BLaER1 (cell line): ENCODE results near the gene HEPACAM.

Experiments used
- H3K27ac ChIP-seq: shearing (Covaris generic); formaldehyde crosslinking; 2 replicates; pipeline ENCODE4 v1.8.1; 2022
- H3K27me3 ChIP-seq: shearing (Covaris generic); formaldehyde crosslinking; 2 replicates; pipeline ENCODE4 v1.8.1; 2022
- H3K36me3 ChIP-seq: shearing (Covaris generic); formaldehyde crosslinking; 2 replicates; pipeline ENCODE4 v1.8.1; 2022
- H3K4me1 ChIP-seq: shearing (Covaris generic); formaldehyde crosslinking; 2 replicates; pipeline ENCODE4 v1.8.1; 2022
- H3K4me2 ChIP-seq: shearing (Covaris generic); formaldehyde crosslinking; 2 replicates; pipeline ENCODE4 v1.8.1; 2022
- H3K4me3 ChIP-seq: shearing (Covaris generic); formaldehyde crosslinking; 2 replicates; pipeline ENCODE4 v1.8.1; 2022
- H3K9ac ChIP-seq: shearing (Covaris generic); formaldehyde crosslinking; 2 replicates; pipeline ENCODE4 v1.8.1; 2022
- H3K9me3 ChIP-seq: shearing (Covaris generic); formaldehyde crosslinking; 2 replicates; pipeline ENCODE4 v1.8.1; 2022
- H4K20me1 ChIP-seq: shearing (Covaris generic); formaldehyde crosslinking; 2 replicates; pipeline ENCODE4 v1.8.1; 2022
- Cebpa-rat ChIP-seq: shearing (Covaris generic); IDR thresholded peaks from 2 replicates; pipeline ENCODE4 v1.8.1; 2022

The HEPACAM gene

DNA sequence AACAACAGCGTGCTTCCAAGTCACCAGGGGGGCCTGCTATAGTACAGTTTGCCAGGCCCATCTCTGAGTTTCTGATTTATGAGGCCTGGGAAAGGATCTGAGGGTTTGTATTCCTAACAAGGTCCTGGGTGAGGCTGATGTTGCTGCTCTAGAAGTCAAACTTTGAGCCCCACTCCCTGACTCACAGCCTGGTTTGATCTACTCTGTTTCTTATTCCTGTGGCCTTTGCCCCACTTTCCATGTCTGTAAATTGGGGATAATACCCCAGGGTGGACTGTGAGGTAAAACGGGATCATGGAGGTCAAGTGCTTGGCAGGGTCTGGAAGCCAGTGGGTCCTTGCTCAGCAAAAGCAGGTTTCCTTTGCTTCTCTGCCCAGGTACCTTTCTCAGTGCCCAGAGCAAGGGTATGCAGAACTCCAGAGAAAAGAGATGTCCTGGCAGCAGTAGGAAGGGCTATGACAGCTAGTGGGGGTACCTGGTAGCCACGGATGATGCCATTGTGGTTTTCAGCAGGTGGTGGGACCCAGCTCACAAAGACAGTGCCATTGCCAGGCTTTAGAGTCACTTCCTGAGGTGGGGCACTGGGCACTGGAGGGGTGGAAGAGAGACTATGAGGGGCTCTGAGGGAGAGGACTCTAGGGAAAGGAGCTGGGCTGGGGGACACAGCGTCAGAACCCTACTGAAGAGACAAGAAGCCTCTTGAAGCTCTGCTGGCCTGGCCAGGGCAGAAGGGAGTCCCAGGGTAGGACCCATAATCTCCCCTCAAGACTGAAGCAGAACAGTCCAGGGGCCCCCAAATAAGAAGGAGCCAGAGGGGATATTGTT lies 41.0 kb downstream of the HEPACAM start:
- no peaks in the 10 kb centered on the region for H4K20me1 ChIP-seq
- no peak overlapping the region for H3K4me3 ChIP-seq
- no peaks in the 10 kb centered on the region for H3K27me3 ChIP-seq
- no peak overlapping the region for H3K4me2 ChIP-seq
- no peak overlapping the region for H3K27ac ChIP-seq
- no peaks in the 10 kb centered on the region for H3K9me3 ChIP-seq
- TF ChIP-seq Cebpa-rat = no peak
- H3K36me3 ChIP-seq = no peaks in the 10 kb centered on the region
- H3K4me1 ChIP-seq = peaks cover 23% of the 10 kb centered on the region
- no peak overlapping the region for H3K9ac ChIP-seq

DNA sequence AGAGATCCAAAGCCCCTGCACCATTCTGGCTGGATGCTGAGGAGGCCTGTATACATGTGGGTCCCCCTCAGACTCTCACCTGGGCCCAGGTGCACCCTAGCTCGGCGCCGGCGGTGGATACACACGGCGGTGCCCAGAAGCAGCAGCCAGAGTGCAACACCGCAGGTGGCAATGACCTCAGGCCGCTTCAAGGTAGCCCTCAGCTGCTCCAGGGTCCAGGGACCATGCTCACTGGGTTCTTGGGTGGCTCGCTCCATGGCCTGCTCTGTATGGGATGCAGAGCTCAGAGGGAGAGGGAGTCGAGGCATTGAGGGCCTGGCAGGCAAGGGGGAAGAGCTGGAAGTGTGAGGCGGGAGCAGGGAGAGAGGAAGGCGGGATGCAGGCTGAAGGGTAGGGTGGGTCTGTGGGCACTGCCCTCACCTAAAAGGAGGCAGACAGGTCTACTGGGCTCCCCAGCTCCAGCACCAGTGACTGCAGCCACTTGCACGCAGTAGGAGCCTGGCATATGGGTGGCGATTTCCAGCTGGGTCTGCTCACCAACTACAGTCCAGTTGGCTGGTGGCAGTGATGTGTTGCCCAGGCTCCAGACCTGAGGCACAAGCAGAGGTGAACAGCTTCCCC lies 42.0 kb downstream of the HEPACAM start:
- TF ChIP-seq Cebpa-rat = no peak
- H4K20me1 ChIP-seq = no peaks in the 10 kb centered on the region
- no peaks in the 10 kb centered on the region for H3K36me3 ChIP-seq
- H3K27me3 ChIP-seq = no peaks in the 10 kb centered on the region
- no peaks in the 10 kb centered on the region for H3K9me3 ChIP-seq
- H3K27ac ChIP-seq = no peak overlapping the region
- peaks cover 23% of the 10 kb centered on the region for H3K4me1 ChIP-seq
- no peak overlapping the region for H3K4me3 ChIP-seq
- H3K4me2 ChIP-seq = no peak overlapping the region
- no peak overlapping the region for H3K9ac ChIP-seq

DNA sequence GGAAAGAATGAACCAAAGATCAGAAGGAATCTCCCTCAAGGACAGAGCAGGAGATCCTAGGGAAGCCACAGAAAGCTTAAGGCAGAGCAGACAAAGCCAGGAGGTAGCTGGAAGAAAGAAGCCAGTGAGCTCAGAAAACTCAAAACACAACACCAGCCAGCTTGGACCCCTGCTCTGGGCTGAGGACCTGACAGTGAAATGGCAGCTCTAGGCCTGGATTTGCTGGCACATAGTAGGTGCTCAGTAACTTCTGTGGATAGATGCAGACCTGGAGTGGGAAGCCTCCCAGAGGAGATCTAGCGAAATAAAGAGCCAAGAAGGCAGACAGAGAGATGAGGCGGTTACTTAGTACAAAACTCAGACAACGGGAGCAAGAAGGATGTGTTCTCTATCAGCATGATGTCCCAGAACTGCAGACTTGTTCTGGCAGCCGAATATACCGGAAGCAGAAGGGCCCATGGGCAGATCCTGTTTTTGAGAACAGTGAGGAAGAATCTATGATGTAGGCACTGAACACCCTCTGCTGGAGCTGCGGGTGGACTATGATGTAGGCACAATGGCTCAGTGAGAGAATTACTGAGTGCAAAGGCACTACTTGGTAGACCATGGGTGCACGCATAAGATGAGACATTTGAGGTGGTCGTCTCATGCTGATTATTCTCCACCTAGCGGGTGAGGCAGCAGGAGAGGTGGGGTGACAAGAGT lies 42.9 kb downstream of the HEPACAM start:
- H3K27ac ChIP-seq = no peak overlapping the region
- H3K4me2 ChIP-seq = no peak overlapping the region
- no peaks in the 10 kb centered on the region for H3K27me3 ChIP-seq
- no peaks in the 10 kb centered on the region for H3K9me3 ChIP-seq
- TF ChIP-seq Cebpa-rat = no peak
- H3K4me1 ChIP-seq = peaks cover 13% of the 10 kb centered on the region
- H3K9ac ChIP-seq = no peak overlapping the region
- H3K36me3 ChIP-seq = no peaks in the 10 kb centered on the region
- no peak overlapping the region for H3K4me3 ChIP-seq
- H4K20me1 ChIP-seq = no peaks in the 10 kb centered on the region

GRCh38 chr11:124892146-124892545 lies 43.7 kb downstream of the HEPACAM start:
- Histone ChIP-seq H3K9ac (no peak overlapping the region), H3K36me3 (no peaks in the 10 kb centered on the region)
- TF ChIP-seq Cebpa-rat = no peak

DNA sequence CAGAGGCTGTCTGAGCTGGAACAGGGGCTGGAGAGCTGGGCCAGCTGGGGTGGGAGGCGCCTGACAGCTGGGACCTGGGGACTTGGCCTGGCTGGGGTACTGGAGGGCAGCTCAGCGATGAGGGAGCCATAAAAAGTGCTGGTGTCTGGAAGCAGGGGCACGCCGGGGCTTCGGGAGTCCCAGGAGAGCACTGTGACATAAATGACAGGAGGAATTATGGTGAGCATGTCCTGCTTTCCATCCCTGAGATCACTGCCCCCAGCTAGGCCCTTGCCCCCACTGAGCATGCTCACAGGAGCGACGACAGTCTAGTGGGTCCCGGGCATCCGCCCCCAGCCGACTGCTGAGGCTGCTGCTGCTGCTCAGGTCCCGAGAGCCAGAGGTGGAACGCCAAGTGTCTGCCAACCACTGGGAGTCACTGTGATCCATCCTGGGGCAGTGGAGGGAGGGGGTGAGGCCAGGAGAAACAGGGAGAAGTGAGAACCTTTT lies 44.4 kb downstream of the HEPACAM start:
- H3K9ac ChIP-seq = no peak overlapping the region
- H3K27ac ChIP-seq = no peak overlapping the region
- no peaks in the 10 kb centered on the region for H3K27me3 ChIP-seq
- no peaks in the 10 kb centered on the region for H4K20me1 ChIP-seq
- H3K4me2 ChIP-seq = no peak overlapping the region
- H3K9me3 ChIP-seq = no peaks in the 10 kb centered on the region
- no peaks in the 10 kb centered on the region for H3K36me3 ChIP-seq
- no peak overlapping the region for H3K4me3 ChIP-seq
- TF ChIP-seq Cebpa-rat = no peak
- H3K4me1 ChIP-seq = no peaks in the 10 kb centered on the region

More at GRCh38 chr11:124892146-124892545, 43.7 kb downstream of the HEPACAM start:
- H4K20me1 ChIP-seq = no peaks in the 10 kb centered on the region
- H3K9me3 ChIP-seq = no peaks in the 10 kb centered on the region
- no peaks in the 10 kb centered on the region for H3K27me3 ChIP-seq
- H3K4me1 ChIP-seq = peaks cover 6% of the 10 kb centered on the region
- no peak overlapping the region for H3K4me2 ChIP-seq
- H3K27ac ChIP-seq = no peak overlapping the region
- H3K4me3 ChIP-seq = no peak overlapping the region

- Histone ChIP-seq H4K20me1 (no peaks in the 10 kb centered on the region), H3K4me3 (no peak overlapping the region), H3K9ac (no peak overlapping the region), H3K9me3 (no peaks in the 10 kb centered on the region), H3K27me3 (no peaks in the 10 kb centered on the region), H3K4me2 (no peak overlapping the region), H3K27ac (no peak overlapping the region), H3K36me3 (no peaks in the 10 kb centered on the region), H3K4me1 (no peaks in the 10 kb centered on the region)
- no peak for TF ChIP-seq Cebpa-rat
Observed at GRCh38 chr11:124890683-124891372, 45.0 kb downstream of the HEPACAM start.

- H3K9ac ChIP-seq = no peak overlapping the region
- H3K36me3 ChIP-seq = no peaks in the 10 kb centered on the region
- no peaks in the 10 kb centered on the region for H3K4me1 ChIP-seq
- H4K20me1 ChIP-seq = no peaks in the 10 kb centered on the region
- H3K27me3 ChIP-seq = no peaks in the 10 kb centered on the region
- H3K27ac ChIP-seq = no peak overlapping the region
- no peak for TF ChIP-seq Cebpa-rat
- no peaks in the 10 kb centered on the region for H3K9me3 ChIP-seq
- H3K4me2 ChIP-seq = no peak overlapping the region
- no peak overlapping the region for H3K4me3 ChIP-seq
Observed at GRCh38 chr11:124890151-124890550, 45.7 kb downstream of the HEPACAM start.

- Histone ChIP-seq H3K4me1 (no peaks in the 10 kb centered on the region), H3K27me3 (no peaks in the 10 kb centered on the region), H3K9me3 (no peaks in the 10 kb centered on the region), H4K20me1 (no peaks in the 10 kb centered on the region), H3K4me2 (0 out of 2 replicates have a peak overlapping the region, but pooled peaks have one; percentile 3), H3K4me3 (no peak overlapping the region), H3K9ac (no peak overlapping the region), H3K27ac (no peak overlapping the region), H3K36me3 (no peaks in the 10 kb centered on the region)
- TF ChIP-seq Cebpa-rat = no peak
Observed at GRCh38 chr11:124889191-124890091, 46.4 kb downstream of the HEPACAM start.

DNA sequence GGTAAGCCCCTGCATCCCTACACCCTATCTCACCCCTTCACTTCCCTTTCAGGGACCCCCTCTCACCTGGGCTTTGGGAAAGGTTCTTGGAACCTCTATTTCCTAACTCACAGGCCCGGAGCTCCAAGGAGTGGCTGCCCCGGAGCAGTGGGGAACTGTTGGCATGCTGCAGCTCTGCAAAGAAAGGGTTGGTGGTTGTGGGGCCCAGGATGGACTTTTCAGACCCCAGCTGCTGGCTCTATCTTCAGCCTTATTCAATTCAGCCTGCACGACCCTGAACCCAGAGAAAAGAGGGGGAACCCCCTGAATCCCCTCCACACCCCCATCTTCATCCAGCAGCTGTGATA lies 48.2 kb downstream of the HEPACAM start:
- Histone ChIP-seq H4K20me1 (no peaks in the 10 kb centered on the region), H3K27me3 (no peaks in the 10 kb centered on the region), H3K4me1 (peaks cover 15% of the 10 kb centered on the region), H3K9ac (no peak overlapping the region), H3K4me3 (no peak overlapping the region), H3K4me2 (no peak overlapping the region), H3K27ac (no peak overlapping the region), H3K9me3 (no peaks in the 10 kb centered on the region), H3K36me3 (no peaks in the 10 kb centered on the region)
- no peak for TF ChIP-seq Cebpa-rat
